ENCODE measurements around the gene ZNF236. TPM values are rescaled to one million over a fixed set of nuclear protein-coding genes. Genes with fewer than 3 reads are reported as not detected.

The ZNF236 gene
- total and polyA plus RNA-seq, 10 of the 15 experiments (the other 5 are each of a cell fraction or from before 2014, with no cell fraction given) = 1.0 to 14.4 (median 5.9) TPM

- TF ChIP-seq LARP7 (IDR thresholded peaks at IDR 0.05) (no peak), CEBPB (IDR thresholded peaks at IDR 0.05; ENCODE audit: borderline replicate concordance in 1 of 2, low read depth in 2 of 2, low read length in 2 of 2) (no peak), EZH2 (IDR thresholded peaks at IDR 0.05; ENCODE audit: borderline replicate concordance, control insufficient read depth, low read depth, low read length) (no peak), ZNF217 (IDR thresholded peaks at IDR 0.05) (no peak)
Measured at GRCh38 chr18:77015771-77016710, 193.7 kb downstream of the ZNF236 start (continued).

DNA sequence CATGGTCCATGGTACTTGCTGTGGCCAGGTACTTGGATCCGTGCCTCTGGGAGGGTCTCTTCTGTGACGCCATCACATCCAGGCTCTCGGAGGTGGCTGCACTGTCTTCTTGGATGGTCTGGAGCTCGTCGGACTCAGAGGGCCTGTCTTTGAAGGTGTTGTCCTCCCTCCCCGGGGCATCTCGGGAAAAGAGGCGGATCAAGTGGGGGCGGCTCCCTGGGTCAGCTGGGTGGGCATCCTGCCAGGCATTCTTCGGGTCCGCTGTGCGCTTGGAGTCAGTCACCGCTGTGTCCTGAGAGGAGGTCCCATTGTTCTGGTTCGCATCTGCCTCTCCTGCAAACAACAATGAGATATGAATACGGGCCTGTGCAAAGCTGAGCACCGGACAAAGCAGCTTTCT is 194.6 kb downstream of the ZNF236 start:
- RAD21 ChIA-PET (ENCODE audit: unreplicated experiment) = no interaction called here
- no peak for ATAC-seq
- CTCF ChIA-PET = interaction anchor here (1.8 kb wide), 1 partner anchor 17 kb away, joined by 6 read pairs; no protein-coding TSS in a partner anchor

More for the DNA sequence above, 194.6 kb downstream of the ZNF236 start:
- in situ Hi-C loops (cut with MboI) = no loop called here
- BruUV-seq (replicated peaks) = no TSS peak
- DNase-seq (ENCODE audit: low read depth, low spot score) (no peak), FAIRE-seq (no peak)
- Histone ChIP-seq H3K79me2 (ENCODE audit: control insufficient read depth, insufficient read depth, low read length) (no peaks in the 10 kb centered on the region), H3K9me3 (replicated peaks; ENCODE audit: control insufficient read depth, insufficient read depth, low read length) (no peaks in the 10 kb centered on the region), H3K27ac (ENCODE audit: control insufficient read depth, insufficient read depth) (no peak overlapping the region), H3K27me3 (replicated peaks in 1 of 2; ENCODE audit: control insufficient read depth in 2 of 2, insufficient read depth in 2 of 2, low read length in 1 of 2) (no peaks in the 10 kb centered on the region), H3K4me2 (ENCODE audit: control insufficient read depth, insufficient read depth) (no peak overlapping the region), H3K36me3 (ENCODE audit: control insufficient read depth in 2 of 2, insufficient read depth in 2 of 2, low read length in 1 of 2) (peaks cover 9 to 12% of the 10 kb centered on the region in 2 experiments), H3K4me1 (ENCODE audit: control insufficient read depth, insufficient read depth, low read length) (no peaks in the 10 kb centered on the region), H3K4me3 (no peak overlapping the region), H4K20me1 (ENCODE audit: control insufficient read depth, insufficient read depth) (no peaks in the 10 kb centered on the region), H2AFZ (ENCODE audit: control insufficient read depth, low read depth, low read length) (no peak overlapping the region), H3K9ac (ENCODE audit: control insufficient read depth, insufficient read depth, low read length) (no peak overlapping the region)
- ChIA-PET SMC1A (ENCODE audit: uncharacterized antibody, unreplicated experiment) (no interaction called here), POLR2A (no interaction called here)
- intact Hi-C loops (cut with micrococcal nuclease; ENCODE audit: unreplicated experiment) = no loop called here
- no peak for TF ChIP-seq WRNIP1 (IDR thresholded peaks at IDR 0.05; ENCODE audit: borderline replicate concordance, low read depth, low read length)
- no peak for TF ChIP-seq TARDBP (IDR thresholded peaks at IDR 0.05; ENCODE audit: borderline replicate concordance)
- TF ChIP-seq SRF (IDR thresholded peaks at IDR 0.05; ENCODE audit: low read depth in 2 of 2, low read length in 2 of 2) = no peak
- 96% methylated on average over 16 of the region's 16 CpGs for WGBS (ENCODE audit: insufficient coverage, insufficient replicate concordance, low lambda C conversion rate, missing lambda C conversion rate)
